ENCODE results near the gene ATAD5.
"Not testable (repeated sequence)": the region's sequence is repeated elsewhere in the genome, so short reads cannot be mapped to it uniquely, and the experiment has no call there.

Gene ATAD5

GRCh38 chr17:30929081-30929633 is 97.4 kb downstream of the ATAD5 start:
- no peaks in the 10 kb centered on the region for H3K9me3 ChIP-seq
- in situ Hi-C loops (cut with MboI; ENCODE audit: low sequenced_read_pairs), result no loop called here
- no peak for DNase-seq (ENCODE audit: low spot score in 2 of 2)
- H3K4me1 ChIP-seq, result no peaks in the 10 kb centered on the region
- H3K36me3 ChIP-seq (replicated peaks), result peaks cover 20% of the 10 kb centered on the region
- H3K4me3 ChIP-seq, result no peak overlapping the region
- no peaks in the 10 kb centered on the region for H3K27me3 ChIP-seq (ENCODE audit: low read depth)

- not testable (repeated sequence) for H3K4me3 ChIP-seq
Measured at GRCh38 chr17:30929861-30930260, 98.1 kb downstream of the ATAD5 start.

GRCh38 chr17:30930495-30930894 is 98.7 kb downstream of the ATAD5 start:
- no peak for DNase-seq (ENCODE audit: low spot score in 2 of 2)
- H3K4me3 ChIP-seq, result no peak overlapping the region
- no peaks in the 10 kb centered on the region for H3K4me1 ChIP-seq
- peaks cover 31% of the 10 kb centered on the region for H3K36me3 ChIP-seq (replicated peaks)
- no peaks in the 10 kb centered on the region for H3K9me3 ChIP-seq
- H3K27me3 ChIP-seq (ENCODE audit: low read depth), result no peaks in the 10 kb centered on the region
- in situ Hi-C loops (cut with MboI; ENCODE audit: low sequenced_read_pairs), result no loop called here

More at GRCh38 chr17:30929861-30930260, 98.1 kb downstream of the ATAD5 start:
- H3K4me1 ChIP-seq; DNase-seq (ENCODE audit: low spot score in 2 of 2); H3K9me3 ChIP-seq; H3K27me3 ChIP-seq (ENCODE audit: low read depth); in situ Hi-C loops (cut with MboI; ENCODE audit: low sequenced_read_pairs): not testable (repeated sequence)
- peaks cover 26% of the 10 kb centered on the region for H3K36me3 ChIP-seq (replicated peaks)

GRCh38 chr17:30931582-30931981 is 99.8 kb downstream of the ATAD5 start:
- in situ Hi-C loops (cut with MboI; ENCODE audit: low sequenced_read_pairs); H3K4me3 ChIP-seq; H3K9me3 ChIP-seq; DNase-seq (ENCODE audit: low spot score in 2 of 2); H3K27me3 ChIP-seq (ENCODE audit: low read depth); H3K4me1 ChIP-seq: not testable (repeated sequence)
- peaks cover 34% of the 10 kb centered on the region for H3K36me3 ChIP-seq (replicated peaks)

GRCh38 chr17:30933966-30934365 is 102.2 kb downstream of the ATAD5 start:
- DNase-seq (ENCODE audit: low spot score in 2 of 2), result no peak
- in situ Hi-C loops (cut with MboI; ENCODE audit: low sequenced_read_pairs), result no loop called here
- H3K4me1 ChIP-seq, result no peaks in the 10 kb centered on the region
- H3K36me3 ChIP-seq (replicated peaks), result peaks cover 45% of the 10 kb centered on the region
- H3K4me3 ChIP-seq, result no peak overlapping the region
- no peaks in the 10 kb centered on the region for H3K27me3 ChIP-seq (ENCODE audit: low read depth)
- no peaks in the 10 kb centered on the region for H3K9me3 ChIP-seq

GRCh38 chr17:30939051-30939689 is 107.4 kb downstream of the ATAD5 start:
- Histone ChIP-seq H3K4me1 (no peaks in the 10 kb centered on the region), H3K9me3 (no peaks in the 10 kb centered on the region), H3K4me3 (no peak overlapping the region), H3K27me3 (ENCODE audit: low read depth) (no peaks in the 10 kb centered on the region), H3K36me3 (replicated peaks) (peaks cover 41% of the 10 kb centered on the region)
- in situ Hi-C loops (cut with MboI; ENCODE audit: low sequenced_read_pairs), result no loop called here
- no peak for DNase-seq (ENCODE audit: low spot score in 2 of 2)

- no peaks in the 10 kb centered on the region for H3K4me1 ChIP-seq
- H3K4me3 ChIP-seq, result no peak overlapping the region
- in situ Hi-C loops (cut with MboI; ENCODE audit: low sequenced_read_pairs), result no loop called here
- peaks cover 24% of the 10 kb centered on the region for H3K36me3 ChIP-seq (replicated peaks)
- no peak for DNase-seq (ENCODE audit: low spot score in 2 of 2)
- H3K9me3 ChIP-seq, result no peaks in the 10 kb centered on the region
- no peaks in the 10 kb centered on the region for H3K27me3 ChIP-seq (ENCODE audit: low read depth)
Measured at GRCh38 chr17:30942308-30943079, 110.7 kb downstream of the ATAD5 start.

All from HAP-1 (cell line).